Activated T-cell treated with anti-CD3 and anti-CD28 coated beads, Interleukin-2, amount 50 U/mL, for 1 hour (primary cell): ENCODE data around the gene RPL10A.
"Not testable (repeated sequence)": the region's sequence is repeated elsewhere in the genome, so short reads cannot be mapped to it uniquely, and the experiment has no call there.

Experiments used
- DNase-seq: peaks from one replicate; pipeline ENCODE4 v3.0.0-alpha.2; 2020

RPL10A gene

GRCh38 chr6:35515939-35516338 lies 47.7 kb downstream of the RPL10A start:
- DNase-seq = not testable (repeated sequence)

DNA sequence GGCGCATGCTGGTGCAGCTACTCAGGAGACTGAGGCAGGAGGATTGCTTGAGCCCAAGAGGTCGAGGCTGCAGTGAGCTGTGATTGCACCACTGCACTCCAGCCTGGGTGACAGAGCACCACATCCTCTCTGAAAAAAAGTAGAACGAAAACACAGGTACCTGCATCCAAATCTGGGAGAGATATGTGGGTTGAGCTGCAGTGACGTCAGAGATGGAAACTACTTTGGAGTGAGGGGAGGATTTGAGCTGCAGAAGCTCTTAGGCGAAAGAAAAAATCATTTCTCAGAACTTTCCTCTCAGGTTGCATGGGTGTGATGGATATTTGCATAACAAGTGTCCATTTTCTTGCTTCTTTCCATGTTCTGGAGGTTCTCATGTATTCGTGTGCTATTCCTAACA lies 48.5 kb downstream of the RPL10A start:
- no peak for DNase-seq

GRCh38 chr6:35517978-35518377 lies 49.8 kb downstream of the RPL10A start:
- not testable (repeated sequence) for DNase-seq

GRCh38 chr6:35518566-35519312 lies 50.5 kb downstream of the RPL10A start:
- DNase-seq = no peak

- DNase-seq = no peak
These were observed 51.3 kb downstream of the RPL10A start for GRCh38 chr6:35519313-35520015.
